GM21526 (cell line): ENCODE data around the gene RFXANK.
"Not testable (repeated sequence)": the region's sequence is repeated elsewhere in the genome, so short reads cannot be mapped to it uniquely, and the experiment has no call there.

Experiments used
- ATAC-seq: cut with Tn5 transposase; IDR thresholded peaks from one replicate; pipeline ENCODE4 v1.9.1; 2021; ENCODE audit warnings: moderate library complexity; ENCODE audit not compliant: unreplicated experiment, low FRiP score

Gene RFXANK

GRCh38 chr19:19204181-19204580, 12.1 kb downstream of the RFXANK start:
- no peak for ATAC-seq

GRCh38 chr19:19205416-19206410, 13.7 kb downstream of the RFXANK start:
- ATAC-seq, result no peak

DNA sequence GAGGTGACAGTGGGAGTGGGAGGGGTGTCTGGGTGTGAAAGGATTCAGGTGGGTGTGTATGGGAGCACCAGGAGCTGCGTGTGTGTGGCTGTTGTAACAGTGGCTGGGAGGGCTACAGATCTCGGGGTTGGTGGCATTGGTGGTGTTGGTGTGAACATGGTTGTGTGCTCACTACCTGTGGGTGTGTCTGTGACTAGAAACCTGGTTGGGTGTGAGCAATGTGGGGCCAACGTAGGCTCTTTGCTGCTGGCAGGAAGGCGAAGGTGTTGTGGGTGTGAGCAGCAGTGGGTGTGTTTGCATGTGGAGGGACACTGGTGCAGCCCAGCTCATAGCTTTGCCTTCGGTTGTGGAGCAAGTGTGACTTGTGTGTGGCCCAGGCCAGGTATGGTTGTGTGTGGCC, 14.9 kb downstream of the RFXANK start:
- no peak for ATAC-seq

DNA sequence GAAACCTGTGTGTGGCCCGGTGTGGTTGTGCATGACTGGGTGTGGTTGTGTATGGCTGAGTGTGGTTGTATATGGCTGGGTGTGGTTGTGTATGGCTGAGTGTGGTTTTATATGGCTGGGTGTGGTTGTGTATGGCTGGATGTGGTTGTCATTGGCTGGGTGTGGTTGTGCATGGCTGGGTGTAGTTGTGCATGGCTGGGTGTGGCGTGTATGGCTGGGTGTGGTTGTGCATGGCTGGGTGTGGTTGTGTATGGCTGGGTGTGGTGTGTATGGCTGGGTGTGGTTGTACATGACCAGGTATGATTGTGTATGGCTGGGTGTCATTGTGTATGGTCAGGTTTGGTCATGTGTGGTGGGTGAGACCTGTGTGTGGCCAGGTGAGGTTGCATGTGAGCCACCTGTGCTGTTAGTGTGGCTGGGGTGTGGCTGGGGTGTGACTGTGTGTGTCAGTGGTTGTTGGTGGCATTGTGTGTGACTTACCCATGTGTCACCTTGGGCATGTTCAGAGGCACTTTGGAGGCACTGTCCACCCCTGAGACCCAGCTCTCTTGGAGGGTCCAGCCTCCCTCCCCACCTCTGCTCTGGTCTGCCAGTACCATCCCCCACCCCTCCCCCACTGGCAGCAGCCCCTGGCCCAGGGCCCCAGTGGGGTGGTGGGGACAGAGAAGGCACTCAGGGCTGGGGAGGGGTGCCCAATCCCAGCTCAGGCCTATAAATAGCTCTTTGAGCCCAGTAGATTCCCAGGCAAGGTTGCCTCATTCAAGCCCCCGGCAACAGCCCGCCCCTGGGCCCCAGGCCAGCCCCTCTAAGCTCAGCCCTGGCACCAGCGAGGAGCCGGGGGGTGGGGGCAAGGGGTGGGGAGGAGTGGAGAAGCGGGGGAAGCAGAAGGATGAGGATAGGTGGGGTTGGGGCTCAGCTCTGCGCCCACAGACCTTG, 15.8 kb downstream of the RFXANK start:
- ATAC-seq, result no peak

DNA sequence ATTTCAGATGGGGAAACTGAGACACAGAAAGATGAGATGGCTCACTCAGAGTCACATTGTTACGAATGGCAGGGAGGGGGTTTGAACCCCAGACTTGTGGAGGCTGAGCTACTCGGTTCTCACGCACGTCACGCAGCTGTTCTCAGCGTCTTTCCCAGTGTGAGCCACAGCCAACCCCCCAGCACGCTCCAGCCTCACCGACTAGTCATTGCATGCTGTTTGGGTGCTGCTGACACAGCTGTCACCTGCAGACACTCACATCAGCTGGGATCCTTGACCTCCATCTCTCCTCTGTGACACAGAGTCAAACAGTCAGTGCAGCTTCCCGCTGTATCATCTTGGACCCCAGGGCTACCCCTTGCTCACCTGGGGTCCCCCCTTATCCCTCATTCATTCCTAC, 17.3 kb downstream of the RFXANK start:
- no peak for ATAC-seq

- no peak for ATAC-seq
These were observed 19.7 kb downstream of the RFXANK start, which contains the start of gene NCAN for GRCh38 chr19:19211499-19212420. TSS of gene NCAN (plus strand) at chr19:19211958. CDS start at chr19:19216954, 4,996 bp downstream.

DNA sequence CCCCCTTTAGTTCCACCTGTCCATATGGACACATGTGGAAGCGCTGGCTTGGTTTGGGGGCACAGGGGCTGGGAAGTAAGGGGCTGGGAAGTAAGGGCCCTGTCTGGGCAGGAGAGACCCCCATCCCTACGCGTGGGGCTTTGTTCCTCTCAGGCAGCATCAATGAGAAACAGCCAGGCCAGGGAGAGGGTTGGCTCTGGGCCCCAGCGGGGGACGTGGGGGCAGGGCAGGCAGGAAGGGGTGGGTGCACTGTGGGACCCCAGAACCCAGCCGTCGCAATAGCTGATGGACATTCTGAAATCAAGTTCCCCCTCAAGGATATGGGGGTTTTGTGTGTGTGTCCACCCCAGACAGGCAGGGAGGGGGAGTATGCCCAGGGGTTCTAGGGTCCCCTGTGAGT, 20.9 kb downstream of the RFXANK start:
- ATAC-seq, result no peak

GRCh38 chr19:19213426-19214158, 21.5 kb downstream of the RFXANK start:
- ATAC-seq, result no peak

- ATAC-seq, result no peak
These were observed 22.1 kb downstream of the RFXANK start for GRCh38 chr19:19214159-19214490.

DNA sequence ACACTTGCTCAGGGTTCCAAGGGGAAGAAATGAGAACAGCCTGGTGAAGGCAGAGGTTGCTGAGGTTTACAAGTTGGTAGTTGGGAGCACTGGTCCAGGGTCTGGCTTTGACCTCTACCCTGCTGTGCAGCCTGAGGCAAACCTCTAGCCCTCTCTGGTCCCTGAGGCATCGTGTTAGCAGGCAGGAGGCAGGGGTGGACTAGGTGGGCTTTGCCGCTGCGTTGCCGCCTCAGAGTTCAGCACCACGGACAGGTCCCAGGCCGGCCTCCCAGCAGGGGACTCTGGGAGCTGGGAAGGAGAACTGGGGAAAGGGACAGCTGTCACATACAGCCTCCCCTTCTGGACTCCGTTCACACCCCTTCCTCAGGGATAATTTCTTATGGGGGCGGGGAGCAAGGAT, 22.8 kb downstream of the RFXANK start:
- no peak for ATAC-seq

DNA sequence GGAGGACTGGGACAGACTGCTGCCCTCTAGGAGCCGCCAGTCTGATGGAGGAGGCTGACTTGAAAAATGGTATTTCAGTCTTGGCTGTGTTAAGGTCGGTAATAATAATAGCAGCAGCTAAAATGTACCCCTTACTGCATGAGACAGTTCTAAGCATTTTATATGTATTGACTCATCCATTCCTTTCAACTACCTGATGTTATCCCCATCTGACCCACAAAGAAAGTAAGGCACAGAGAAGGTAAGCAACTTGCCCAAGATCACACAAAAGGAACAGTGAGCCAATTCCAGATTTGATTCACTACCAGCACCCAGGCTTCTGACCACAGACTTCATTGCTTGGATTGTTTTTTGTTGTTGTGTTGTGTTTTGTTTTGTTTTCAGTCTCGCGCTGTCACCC, 23.7 kb downstream of the RFXANK start:
- ATAC-seq, result no peak

- no peak for ATAC-seq
These were observed 25.0 kb downstream of the RFXANK start for GRCh38 chr19:19217099-19217498.

- no peak for ATAC-seq
These were observed 26.9 kb downstream of the RFXANK start for GRCh38 chr19:19218911-19219310.

- not testable (repeated sequence) for ATAC-seq
These were observed 28.9 kb downstream of the RFXANK start for GRCh38 chr19:19221000-19221399.

DNA sequence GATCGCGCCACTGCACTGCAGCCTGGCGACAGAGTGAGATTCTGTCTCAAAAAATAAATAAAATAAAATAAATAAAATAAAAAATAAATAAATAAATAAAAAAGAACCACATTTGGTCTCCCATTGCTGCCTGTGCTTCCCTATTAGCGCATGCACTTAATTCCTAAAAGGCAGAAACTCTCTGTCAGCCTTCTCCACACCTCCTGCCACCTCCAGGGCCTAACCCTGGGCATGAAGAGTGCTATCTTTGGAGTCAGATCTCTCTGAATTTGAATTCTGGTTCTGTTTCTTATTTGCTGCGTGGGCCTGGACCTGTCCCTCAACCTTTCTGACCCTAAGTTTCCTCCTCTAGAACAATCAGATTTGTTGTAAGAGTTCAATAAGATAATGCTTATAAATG, 31.0 kb downstream of the RFXANK start:
- ATAC-seq, result no peak

GRCh38 chr19:19223636-19224035, 31.6 kb downstream of the RFXANK start:
- no peak for ATAC-seq

- ATAC-seq, result no peak
These were observed 32.2 kb downstream of the RFXANK start for GRCh38 chr19:19224150-19224851.

DNA sequence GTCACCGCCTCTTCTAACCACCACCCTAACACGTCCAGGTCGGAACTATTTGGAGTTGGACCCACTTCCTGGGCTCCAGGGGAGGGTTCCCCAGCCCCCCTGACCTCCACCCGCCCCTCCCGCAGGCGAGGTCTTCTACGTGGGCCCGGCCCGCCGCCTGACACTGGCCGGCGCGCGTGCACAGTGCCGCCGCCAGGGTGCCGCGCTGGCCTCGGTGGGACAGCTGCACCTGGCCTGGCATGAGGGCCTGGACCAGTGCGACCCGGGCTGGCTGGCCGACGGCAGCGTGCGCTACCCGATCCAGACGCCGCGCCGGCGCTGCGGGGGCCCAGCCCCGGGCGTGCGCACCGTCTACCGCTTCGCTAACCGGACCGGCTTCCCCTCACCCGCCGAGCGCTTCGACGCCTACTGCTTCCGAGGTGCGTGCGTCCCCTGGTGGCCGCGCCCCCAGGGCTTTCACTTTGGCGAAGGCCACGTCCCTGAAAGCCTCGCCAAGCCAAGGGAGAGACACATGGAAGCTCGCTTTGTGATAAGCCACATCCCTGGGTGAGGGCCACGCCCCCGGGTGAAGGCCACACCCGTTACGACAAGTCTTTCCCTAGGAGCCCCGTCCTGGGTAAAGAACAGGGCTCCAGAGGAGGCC, 32.9 kb downstream of the RFXANK start:
- no peak for ATAC-seq
